Stimulated activated memory B cell treated with anti-CD40 and anti-IgM and Interleukin-4, amounts not matched to agents 10 μg/mL and 1 μg/mL and 100 μg/mL, for 72 hours (primary cell): Measurements from ENCODE around the gene AHNAK2.

ENCODE experiments used
- ATAC-seq: fragments of 150-1000 bp; cut with Tn5 transposase; 2 replicates; pipeline ENCODE4 v1.10.0; 2021
- H3K27ac Mint-ChIP-seq: one replicate; pipeline ENCODE4 v1.8.0; 2022; ENCODE audit warnings: mild to moderate bottlenecking, mixed read lengths
- H3K27me3 Mint-ChIP-seq: one replicate; pipeline ENCODE4 v1.8.0; 2022; ENCODE audit warnings: mixed read lengths
- H3K36me3 Mint-ChIP-seq: one replicate; pipeline ENCODE4 v1.8.0; 2022; ENCODE audit warnings: mixed read lengths
- H3K4me1 Mint-ChIP-seq: one replicate; pipeline ENCODE4 v1.8.0; 2022; ENCODE audit warnings: mixed read lengths
- H3K4me3 Mint-ChIP-seq: one replicate; pipeline ENCODE4 v1.8.0; 2022; ENCODE audit warnings: mild to moderate bottlenecking, moderate library complexity, mixed read lengths
- H3K9me3 Mint-ChIP-seq: one replicate; pipeline ENCODE4 v1.8.0; 2022; ENCODE audit warnings: mixed read lengths

AHNAK2 gene

DNA sequence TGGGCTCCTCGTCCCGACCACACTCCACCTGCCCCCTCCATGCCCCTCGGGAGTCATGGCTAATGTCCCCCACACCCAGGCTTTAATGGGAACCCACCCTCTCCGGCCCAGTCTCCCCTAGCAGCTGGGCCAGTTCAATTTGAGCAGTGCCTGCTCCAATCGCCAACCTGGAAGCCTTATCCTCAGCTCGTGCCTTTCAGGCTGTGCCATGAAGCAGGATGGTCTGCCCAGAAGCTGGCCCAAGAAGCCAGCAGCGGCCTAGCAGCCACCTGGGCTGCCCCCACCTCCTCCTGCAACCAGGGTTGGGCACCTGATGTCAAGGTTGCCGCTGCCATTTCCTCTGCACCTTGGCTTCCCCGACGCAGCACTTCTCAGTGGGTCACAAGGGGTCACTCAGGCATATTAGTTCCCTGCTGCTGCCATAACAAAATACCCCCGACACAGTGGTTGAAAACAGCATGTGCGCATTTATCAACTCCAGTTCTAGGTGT is 5.1 kb upstream of the AHNAK2 start:
- Mint-ChIP-seq H3K27ac (no peak overlapping the region), H3K27me3 (peaks cover 27% of the 10 kb centered on the region), H3K36me3 (no peaks in the 10 kb centered on the region), H3K4me1 (peaks cover 25% of the 10 kb centered on the region), H3K4me3 (no peak overlapping the region), H3K9me3 (no peaks in the 10 kb centered on the region)
- no peak for ATAC-seq

DNA sequence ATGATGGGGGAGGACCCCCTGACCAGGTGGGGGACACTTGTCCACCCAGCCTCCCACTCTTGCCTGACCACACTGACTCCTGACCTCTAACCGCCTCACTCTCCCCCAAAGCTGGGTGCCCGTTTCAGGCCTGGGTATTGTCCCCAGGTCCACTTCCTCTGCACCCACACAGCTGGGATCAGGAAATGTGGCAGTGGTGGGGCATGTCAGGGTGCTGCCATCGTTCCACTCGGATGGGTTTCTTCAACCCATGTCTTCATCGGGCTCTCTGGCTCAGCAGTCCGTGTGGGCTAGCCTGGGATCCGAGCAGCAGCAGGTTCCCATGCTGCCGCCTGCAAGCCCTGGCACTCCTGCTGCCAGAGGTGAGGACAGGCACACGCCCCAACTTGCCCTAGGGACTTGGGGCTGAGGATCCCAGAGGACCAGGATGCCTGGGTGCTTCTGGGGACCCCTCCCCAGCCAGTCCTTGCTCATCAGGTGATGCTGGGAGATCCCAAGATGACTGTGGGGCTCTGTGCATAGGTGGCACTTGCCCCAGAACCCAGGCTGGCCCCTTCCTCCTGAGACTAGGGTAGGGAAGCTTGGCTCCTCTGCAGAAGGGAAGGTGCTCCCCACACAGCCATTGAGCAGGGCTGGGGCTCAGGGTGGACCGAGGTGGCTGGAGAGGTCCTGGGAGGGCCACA is 4.5 kb upstream of the AHNAK2 start:
- ATAC-seq: no peak
- Mint-ChIP-seq H3K4me1 (peaks cover 26% of the 10 kb centered on the region), H3K9me3 (no peaks in the 10 kb centered on the region), H3K36me3 (no peaks in the 10 kb centered on the region), H3K27ac (no peak overlapping the region), H3K27me3 (peaks cover 30% of the 10 kb centered on the region), H3K4me3 (no peak overlapping the region)

DNA sequence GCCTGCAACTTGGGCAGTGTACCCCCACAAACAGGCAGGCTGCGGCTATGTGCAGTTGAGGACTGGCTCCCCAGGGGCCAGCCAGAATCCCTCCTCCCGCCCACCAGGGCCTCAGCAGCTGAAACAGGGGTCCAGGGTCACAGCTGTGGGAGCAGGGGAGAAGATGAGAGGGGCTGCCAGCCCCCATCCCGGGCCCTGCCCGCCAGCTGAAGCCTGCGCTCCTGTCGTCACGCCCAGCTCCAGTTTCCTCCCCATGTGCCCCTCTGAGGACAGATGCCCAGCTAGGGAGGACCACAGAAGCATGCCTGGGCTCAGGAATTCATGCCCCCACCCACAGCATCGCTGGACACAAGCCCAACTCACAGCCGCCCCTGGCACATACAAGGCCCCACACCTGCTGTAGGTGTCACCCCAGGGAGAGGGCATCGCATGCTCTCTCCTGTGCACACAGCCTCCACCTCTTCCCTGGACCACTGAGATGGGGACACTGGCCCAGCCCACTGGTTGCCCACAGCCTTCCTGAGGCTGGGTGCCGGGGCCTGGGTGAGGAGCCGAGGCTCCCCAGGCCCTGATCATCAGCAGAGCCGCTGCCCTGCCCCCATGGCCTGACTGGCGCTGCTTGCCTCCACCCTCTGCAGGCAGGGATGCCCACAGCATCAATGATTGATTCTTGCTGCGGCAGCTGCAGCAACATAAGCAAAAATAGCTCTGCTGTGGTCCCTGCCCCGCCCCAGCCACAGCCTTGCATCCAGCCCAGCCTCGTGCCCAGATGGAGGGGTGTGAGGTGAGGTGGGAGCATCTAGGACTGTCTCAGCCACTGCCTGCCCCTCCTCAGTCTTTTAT is 3.7 kb upstream of the AHNAK2 start:
- Mint-ChIP-seq H3K27me3 (peaks cover 30% of the 10 kb centered on the region), H3K4me1 (peaks cover 25% of the 10 kb centered on the region), H3K27ac (no peak overlapping the region), H3K36me3 (no peaks in the 10 kb centered on the region), H3K4me3 (no peak overlapping the region), H3K9me3 (no peaks in the 10 kb centered on the region)
- ATAC-seq: no peak

DNA sequence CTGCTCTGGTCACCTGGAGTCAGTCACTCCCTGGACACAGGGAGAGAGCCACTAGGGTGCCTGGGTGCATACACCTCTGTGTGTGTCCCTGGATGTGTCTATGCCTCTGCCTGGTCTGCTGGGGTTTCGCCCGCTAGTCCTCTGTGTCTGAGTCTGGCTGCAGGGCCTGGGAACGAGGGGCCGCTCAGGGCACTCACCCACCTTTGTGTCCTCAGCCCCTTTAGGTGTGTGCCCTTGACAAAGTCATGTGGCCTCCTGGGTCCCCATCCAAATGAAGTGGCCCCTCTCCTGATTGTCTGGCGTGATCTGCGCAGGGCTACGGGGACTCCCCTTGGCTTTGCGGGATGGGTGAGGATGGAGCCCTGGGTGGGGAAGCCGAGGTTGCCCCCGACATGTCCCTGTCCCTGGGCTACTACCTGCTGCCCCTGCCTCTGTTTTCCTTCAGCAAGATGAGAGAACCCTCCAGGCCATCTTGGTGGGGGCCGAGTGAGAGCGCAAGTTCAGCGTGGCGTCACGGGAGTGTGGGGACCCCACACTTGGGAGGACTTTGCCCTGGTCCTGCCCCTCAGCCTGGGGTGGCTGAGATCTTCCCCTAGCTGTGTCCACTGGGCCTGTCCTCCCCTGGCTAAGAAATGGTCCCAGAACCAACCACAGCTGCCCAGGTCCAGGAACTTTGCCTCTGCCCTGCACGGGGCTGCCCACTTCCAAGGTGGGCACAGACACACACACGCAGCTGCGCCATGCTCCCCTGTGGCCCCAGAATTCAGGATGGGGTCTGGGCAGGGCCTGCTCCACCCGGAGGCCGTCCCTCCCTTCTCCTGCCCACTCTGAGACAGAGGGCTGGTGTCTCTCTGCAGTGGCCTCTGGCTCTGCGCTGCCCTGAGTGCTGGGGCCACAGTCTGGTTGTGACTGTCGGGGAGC is 2.7 kb upstream of the AHNAK2 start:
- peaks cover 37% of the 10 kb centered on the region for H3K27me3 Mint-ChIP-seq
- no peak overlapping the region for H3K27ac Mint-ChIP-seq
- no peak overlapping the region for H3K4me3 Mint-ChIP-seq
- peaks cover 5% of the 10 kb centered on the region for H3K36me3 Mint-ChIP-seq
- no peak for ATAC-seq
- no peaks in the 10 kb centered on the region for H3K9me3 Mint-ChIP-seq
- H3K4me1 Mint-ChIP-seq: peaks cover 26% of the 10 kb centered on the region

DNA sequence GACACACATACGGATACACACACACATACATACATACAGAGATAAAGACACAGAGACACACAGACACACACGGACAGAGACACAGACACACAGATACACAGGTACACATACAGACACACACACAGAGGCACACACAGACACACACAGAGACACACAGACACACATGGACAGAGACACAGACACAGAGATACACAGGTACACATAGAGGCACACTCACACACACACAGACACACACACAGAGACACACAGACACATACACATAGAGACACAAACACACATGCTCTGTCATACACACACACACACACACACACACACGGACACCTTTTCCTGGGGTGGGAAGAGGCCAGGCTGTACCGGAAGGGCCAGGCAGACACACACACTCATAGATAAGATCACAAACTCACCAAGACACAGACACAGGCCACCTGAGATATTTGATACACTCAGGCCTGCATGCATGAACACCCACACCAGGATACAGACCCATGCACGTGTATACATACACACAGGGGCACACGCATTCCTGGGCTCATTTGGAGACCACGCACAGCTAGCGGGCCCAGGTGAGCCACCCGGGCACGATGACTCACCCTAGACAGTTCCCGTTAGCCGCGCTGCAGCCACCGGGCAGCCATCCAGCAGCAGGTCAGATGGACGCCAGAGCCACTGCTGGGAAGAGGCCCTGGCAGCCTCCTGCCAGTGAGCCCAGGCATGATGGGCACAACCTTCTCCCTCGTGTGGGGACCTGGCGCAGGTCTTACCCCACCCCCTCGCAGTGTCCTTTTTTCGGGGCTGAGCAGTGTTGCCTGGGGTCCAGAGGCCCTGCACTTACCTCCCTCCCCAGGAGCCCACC is 1.8 kb upstream of the AHNAK2 start:
- ATAC-seq: no peak
- no peak overlapping the region for H3K27ac Mint-ChIP-seq
- peaks cover 32% of the 10 kb centered on the region for H3K4me1 Mint-ChIP-seq
- no peak overlapping the region for H3K4me3 Mint-ChIP-seq
- H3K36me3 Mint-ChIP-seq: peaks cover 5% of the 10 kb centered on the region
- no peaks in the 10 kb centered on the region for H3K9me3 Mint-ChIP-seq
- H3K27me3 Mint-ChIP-seq: peaks cover 41% of the 10 kb centered on the region

DNA sequence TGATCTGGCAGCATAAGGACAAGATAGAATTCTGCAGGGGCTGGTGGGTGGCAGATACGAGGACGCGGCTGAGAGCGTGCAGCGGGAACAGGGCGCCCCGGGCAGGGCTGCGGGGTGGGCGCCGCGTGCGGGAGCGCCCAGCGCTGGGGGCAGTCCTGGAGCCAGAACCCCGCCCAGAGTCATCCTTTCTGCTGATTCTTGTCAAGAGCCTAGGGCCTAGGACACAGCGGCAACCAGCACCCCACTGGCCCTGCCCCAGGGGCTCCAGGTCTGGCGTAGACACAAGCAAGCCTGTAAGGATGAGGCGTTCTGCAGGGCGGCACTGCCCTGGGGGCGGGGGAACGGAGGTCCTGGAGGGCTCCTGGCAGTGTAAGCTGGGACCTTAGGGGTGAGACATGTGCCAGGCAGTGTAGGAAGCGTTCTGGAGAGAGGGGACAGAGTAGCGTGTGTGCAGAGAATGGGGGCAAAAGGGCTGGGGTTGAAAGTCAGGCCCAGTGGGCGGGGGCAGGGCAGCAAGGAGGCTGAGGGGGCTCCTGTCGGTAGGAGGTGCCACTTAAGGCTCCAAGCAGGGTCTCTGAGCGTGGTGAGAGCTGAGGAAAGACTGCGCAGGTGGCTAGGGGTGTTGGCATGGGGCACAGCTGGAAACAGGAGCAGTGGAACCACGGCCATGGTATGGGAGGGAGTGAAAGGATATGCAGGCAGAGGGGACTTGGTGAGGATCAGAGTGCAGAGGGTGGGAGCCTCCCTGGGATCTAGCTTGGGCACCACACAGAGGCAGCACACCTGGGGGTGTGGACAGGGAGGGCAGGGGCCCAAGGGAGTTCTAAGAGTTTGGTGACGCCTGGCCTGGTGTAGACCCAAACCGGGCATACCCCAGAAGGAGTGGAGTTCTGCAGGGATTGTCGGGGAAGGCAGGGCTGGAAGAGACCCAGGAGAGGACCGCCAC is 845 bp upstream of the AHNAK2 start:
- peaks cover 50% of the 10 kb centered on the region for H3K27me3 Mint-ChIP-seq
- peak overlapping the region; percentile 11 for H3K4me3 Mint-ChIP-seq
- H3K36me3 Mint-ChIP-seq: peaks cover 5% of the 10 kb centered on the region
- no peaks in the 10 kb centered on the region for H3K9me3 Mint-ChIP-seq
- no peak for ATAC-seq
- H3K27ac Mint-ChIP-seq: no peak overlapping the region
- H3K4me1 Mint-ChIP-seq: peaks cover 24% of the 10 kb centered on the region

DNA sequence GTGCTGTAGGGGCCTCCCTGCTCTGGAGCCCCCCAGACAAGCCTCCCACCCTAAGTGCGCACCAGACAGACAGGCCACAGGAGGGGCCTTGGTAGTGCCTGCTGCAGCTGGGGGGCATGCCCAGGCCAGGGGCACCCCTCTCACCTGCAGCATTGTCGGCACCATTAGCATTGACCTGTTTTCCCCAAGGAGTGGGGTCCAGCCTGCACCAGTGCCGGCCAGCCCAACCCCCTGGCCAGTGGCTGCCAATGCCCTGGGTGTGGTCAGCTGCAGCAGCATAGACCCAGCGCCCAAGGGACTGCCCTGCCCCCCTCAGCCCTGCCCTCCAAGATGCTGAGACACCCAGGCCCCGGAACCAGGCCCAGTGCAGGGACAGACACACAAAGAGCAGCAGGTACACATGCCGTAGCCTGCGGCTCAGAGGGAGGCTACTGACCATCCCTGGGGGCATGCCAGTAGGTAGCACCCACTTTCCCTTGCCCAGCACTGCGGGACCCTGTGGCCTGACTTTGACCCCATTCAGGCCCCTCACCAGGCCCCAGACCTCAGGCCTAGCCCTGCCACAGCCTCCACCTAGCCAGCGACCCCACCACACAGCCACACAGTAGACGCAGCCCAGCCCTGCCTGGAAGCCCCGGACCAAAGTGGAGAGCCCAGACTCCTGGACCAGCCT is 1.0 kb downstream of the AHNAK2 start:
- no peaks in the 10 kb centered on the region for H3K9me3 Mint-ChIP-seq
- no peak overlapping the region for H3K27ac Mint-ChIP-seq
- peak overlapping the region; percentile 68 for H3K4me3 Mint-ChIP-seq
- H3K4me1 Mint-ChIP-seq: peaks cover 24% of the 10 kb centered on the region
- ATAC-seq: no peak
- peaks cover 5% of the 10 kb centered on the region for H3K36me3 Mint-ChIP-seq
- peaks cover 52% of the 10 kb centered on the region for H3K27me3 Mint-ChIP-seq

DNA sequence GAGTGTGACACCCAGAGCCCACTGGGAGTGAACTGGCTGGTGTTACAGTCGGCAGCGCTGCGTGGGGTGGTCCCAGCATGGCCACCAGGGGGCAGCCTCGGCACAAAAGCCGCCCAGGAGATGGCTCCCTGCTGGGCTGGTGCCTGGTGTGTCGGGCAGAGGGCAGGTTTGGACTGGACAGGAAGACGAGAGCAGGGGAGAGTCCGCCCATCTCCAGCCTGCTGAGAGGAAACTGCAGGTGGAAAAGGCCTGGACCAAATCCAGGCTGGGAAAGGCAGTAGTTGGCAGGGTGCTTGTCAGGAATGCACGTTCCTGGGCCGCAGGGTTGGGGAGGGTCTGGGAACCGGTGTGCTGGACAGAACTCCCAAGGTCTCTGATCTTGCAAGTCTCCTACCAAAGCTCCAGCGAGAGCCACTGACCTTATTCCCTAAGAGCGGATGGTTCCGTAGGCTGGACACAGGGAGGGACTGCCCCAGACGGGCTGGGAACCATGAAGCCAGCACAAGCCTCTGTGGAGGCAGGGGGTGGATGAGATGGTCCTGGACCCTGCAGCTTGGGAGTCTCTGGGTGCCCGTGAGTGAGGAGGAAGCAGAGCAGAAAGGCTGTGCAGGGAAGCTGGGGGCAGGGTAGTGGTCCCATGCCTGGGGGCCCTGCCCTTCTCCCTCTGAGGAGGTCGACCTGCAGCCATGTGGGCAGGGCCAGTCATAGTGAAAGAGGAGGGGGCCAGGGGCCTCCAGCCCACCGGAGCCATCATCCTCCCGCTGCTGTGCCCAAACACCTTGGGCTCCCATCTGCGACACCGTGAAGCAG is 1.8 kb downstream of the AHNAK2 start:
- peaks cover 5% of the 10 kb centered on the region for H3K36me3 Mint-ChIP-seq
- peaks cover 24% of the 10 kb centered on the region for H3K4me1 Mint-ChIP-seq
- H3K27ac Mint-ChIP-seq: peak overlapping the region; percentile 21
- H3K4me3 Mint-ChIP-seq: peak overlapping the region; percentile 21
- H3K27me3 Mint-ChIP-seq: peaks cover 58% of the 10 kb centered on the region
- peak; percentile 80 for ATAC-seq
- no peaks in the 10 kb centered on the region for H3K9me3 Mint-ChIP-seq

DNA sequence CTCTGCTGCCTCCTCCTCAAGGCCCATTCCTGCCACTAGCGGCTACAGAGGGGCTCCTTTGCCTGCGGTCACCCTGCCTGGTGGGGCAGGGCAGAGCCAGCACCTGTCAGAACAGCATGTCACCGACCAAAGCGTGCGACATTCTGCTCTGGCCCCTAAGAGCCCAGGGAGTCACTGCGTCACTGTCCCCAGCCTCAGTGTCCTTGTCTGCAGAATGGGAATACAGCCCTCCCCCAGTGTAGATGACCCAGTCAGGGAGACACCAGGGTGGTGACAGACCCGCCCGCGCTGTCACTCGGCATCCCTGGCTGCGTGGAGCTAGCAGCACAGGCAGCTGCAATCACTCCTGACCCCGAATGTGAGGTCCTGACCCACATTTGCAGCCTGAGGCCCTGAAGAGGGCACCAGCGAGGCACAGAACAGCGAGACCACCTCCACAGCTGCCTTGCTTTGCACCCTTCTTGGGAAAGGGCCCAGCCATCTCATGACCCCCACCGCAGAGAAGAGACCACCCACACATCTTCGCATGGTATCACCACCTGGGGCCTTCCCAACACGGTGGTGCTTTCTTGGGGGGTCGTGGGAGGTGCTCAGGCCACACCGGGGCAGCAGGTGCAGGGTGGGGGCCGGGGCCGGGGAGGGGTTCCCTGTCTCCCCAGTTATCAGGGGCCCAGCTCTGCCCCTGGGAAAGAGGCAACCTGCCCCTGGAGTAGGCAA is 2.5 kb downstream of the AHNAK2 start:
- H3K4me3 Mint-ChIP-seq: no peak overlapping the region
- peaks cover 5% of the 10 kb centered on the region for H3K36me3 Mint-ChIP-seq
- no peaks in the 10 kb centered on the region for H3K9me3 Mint-ChIP-seq
- peak; percentile 42 for ATAC-seq
- H3K27ac Mint-ChIP-seq: peak overlapping the region; percentile 21
- H3K4me1 Mint-ChIP-seq: peaks cover 24% of the 10 kb centered on the region
- peaks cover 66% of the 10 kb centered on the region for H3K27me3 Mint-ChIP-seq

DNA sequence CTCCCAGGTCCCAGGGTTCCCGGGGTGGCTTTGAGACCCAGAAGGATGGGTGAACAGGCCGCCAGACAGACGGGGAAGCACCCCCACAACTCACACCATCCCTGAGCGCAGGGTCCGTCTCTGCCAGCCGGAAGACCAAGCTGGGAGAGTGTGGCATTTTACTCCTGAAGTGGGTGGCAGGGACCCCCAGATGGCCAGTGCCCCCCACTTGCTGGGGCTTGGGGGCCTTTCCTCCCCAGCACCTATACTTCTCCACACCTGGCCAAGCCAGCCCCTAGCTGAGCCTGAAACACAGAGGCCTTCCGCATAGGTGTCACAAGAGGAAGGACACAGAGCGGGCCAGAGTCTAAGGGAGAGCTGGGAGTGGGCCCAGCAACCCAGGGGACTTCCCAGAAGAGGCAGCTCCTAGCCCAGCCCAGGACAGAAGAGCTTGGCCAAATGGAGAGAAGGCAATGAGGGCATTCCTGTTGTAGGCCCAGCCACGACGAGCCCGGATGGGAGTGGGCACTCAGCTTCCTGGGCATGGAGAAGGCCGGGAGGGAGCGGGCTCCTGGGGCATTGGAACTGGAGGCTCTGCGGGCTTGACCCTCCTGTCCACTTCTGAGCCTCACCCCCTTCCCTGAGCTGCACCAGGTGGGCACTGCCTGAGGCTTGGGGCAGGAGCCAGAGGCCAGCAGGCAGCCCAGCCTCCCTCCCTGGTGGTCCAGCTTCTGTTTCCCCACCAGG is 3.3 kb downstream of the AHNAK2 start:
- peaks cover 5% of the 10 kb centered on the region for H3K36me3 Mint-ChIP-seq
- no peak for ATAC-seq
- H3K27me3 Mint-ChIP-seq: peaks cover 71% of the 10 kb centered on the region
- H3K27ac Mint-ChIP-seq: no peak overlapping the region
- peaks cover 24% of the 10 kb centered on the region for H3K4me1 Mint-ChIP-seq
- no peak overlapping the region for H3K4me3 Mint-ChIP-seq
- no peaks in the 10 kb centered on the region for H3K9me3 Mint-ChIP-seq

DNA sequence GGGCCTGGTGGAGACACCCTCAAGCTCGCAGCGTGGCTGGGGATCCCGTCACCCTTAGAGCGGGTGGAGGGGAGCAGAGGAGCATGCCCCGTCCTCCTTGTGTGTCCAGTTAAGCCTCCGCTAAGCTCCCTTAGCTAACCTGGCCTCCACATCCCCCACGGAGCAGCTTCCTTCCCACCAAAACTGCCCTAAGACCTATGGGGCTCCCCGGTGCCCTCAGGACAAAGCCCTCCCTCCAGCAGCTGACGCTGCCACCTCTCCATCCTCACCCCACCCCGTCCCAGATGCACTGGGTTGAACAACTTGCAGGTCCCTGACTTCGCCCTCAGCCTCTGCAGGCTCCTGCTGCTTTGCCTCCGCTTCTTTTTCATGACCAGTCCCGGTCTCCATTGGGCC is 4.0 kb downstream of the AHNAK2 start:
- no peak for ATAC-seq
- Mint-ChIP-seq H3K36me3 (peaks cover 5% of the 10 kb centered on the region), H3K27me3 (peaks cover 71% of the 10 kb centered on the region), H3K4me3 (no peak overlapping the region), H3K9me3 (no peaks in the 10 kb centered on the region), H3K27ac (no peak overlapping the region), H3K4me1 (peaks cover 27% of the 10 kb centered on the region)
